HEK293 (cell line): Measurements from ENCODE around the gene BUB1B.

Source experiments
- HOXA7 ChIP-seq: sonication (generic); formaldehyde crosslinking; IDR thresholded peaks from 2 replicates; pipeline ENCODE4 v1.8.1; 2022; ENCODE audit warnings: missing genetic modification reagents, borderline replicate concordance
- TF ChIP-seq, protein P1 (sequence below): fragments of 450-650 bp; formaldehyde crosslinking; optimal IDR thresholded peaks from 2 replicates; pipeline ENCODE3; 2016; ENCODE audit warnings: missing biosample characterization, mild to moderate bottlenecking, missing genetic modification characterization
- TF ChIP-seq, protein P2 (sequence below): fragments of 450-650 bp; formaldehyde crosslinking; IDR thresholded peaks from 2 replicates; pipeline ENCODE4 v1.5.1; 2016; ENCODE audit warnings: missing biosample characterization, missing genetic modification characterization
- TF ChIP-seq, protein P3 (sequence below): fragments of 450-650 bp; formaldehyde crosslinking; IDR thresholded peaks from 2 replicates; pipeline ENCODE4 v1.5.1; 2016; ENCODE audit warnings: missing biosample characterization, missing genetic modification characterization

DNA sequence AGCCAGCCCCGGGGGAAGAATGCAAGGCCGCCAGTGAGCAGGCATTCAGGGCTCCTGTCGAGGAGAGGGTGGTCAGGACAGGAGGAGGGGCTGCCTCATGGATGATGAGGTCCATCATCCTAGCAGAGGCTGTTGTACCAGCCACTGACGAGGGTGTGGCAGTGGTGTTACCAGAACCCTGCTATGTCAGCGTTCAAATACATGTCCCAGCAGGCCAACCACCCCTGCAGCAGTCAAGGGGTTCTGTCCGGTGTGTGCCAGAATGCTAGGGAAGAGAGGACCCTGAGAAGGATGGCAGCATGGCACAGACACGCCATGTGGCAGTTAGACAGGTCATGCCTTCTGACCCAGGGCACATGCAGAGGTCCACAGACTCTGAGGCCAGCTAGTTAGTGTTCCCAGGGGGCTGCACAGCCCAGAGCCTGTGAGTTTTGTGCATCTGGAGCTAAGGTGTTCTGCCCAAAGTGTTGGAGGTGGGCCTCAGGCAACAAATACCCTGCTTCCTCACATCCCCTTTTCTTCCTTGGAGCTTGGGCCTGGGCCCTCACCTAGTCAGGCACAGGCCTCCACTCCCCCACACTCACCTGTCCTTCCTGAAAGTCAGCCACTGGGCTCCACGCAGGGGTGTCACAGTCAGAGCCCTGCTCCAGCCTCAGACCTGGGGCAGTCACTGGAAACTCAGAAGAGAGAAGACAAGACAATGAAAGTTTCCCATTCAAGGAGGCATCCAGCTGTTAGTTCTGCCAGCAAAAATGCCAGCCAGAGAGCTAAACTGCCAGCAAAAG, 85.8 kb downstream of the BUB1B start:
- TF ChIP-seq, protein P1, sequence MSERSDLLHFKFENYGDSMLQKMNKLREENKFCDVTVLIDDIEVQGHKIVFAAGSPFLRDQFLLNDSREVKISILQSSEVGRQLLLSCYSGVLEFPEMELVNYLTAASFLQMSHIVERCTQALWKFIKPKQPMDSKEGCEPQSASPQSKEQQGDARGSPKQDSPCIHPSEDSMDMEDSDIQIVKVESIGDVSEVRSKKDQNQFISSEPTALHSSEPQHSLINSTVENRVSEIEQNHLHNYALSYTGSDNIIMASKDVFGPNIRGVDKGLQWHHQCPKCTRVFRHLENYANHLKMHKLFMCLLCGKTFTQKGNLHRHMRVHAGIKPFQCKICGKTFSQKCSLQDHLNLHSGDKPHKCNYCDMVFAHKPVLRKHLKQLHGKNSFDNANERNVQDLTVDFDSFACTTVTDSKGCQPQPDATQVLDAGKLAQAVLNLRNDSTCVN (tag by site-specific recombination), result no peak
- TF ChIP-seq, protein P2, sequence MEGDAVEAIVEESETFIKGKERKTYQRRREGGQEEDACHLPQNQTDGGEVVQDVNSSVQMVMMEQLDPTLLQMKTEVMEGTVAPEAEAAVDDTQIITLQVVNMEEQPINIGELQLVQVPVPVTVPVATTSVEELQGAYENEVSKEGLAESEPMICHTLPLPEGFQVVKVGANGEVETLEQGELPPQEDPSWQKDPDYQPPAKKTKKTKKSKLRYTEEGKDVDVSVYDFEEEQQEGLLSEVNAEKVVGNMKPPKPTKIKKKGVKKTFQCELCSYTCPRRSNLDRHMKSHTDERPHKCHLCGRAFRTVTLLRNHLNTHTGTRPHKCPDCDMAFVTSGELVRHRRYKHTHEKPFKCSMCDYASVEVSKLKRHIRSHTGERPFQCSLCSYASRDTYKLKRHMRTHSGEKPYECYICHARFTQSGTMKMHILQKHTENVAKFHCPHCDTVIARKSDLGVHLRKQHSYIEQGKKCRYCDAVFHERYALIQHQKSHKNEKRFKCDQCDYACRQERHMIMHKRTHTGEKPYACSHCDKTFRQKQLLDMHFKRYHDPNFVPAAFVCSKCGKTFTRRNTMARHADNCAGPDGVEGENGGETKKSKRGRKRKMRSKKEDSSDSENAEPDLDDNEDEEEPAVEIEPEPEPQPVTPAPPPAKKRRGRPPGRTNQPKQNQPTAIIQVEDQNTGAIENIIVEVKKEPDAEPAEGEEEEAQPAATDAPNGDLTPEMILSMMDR (tag by site-specific recombination), result no peak
- no peak for TF ChIP-seq HOXA7 (CRISPR knock-in tag)
- TF ChIP-seq, protein P3, sequence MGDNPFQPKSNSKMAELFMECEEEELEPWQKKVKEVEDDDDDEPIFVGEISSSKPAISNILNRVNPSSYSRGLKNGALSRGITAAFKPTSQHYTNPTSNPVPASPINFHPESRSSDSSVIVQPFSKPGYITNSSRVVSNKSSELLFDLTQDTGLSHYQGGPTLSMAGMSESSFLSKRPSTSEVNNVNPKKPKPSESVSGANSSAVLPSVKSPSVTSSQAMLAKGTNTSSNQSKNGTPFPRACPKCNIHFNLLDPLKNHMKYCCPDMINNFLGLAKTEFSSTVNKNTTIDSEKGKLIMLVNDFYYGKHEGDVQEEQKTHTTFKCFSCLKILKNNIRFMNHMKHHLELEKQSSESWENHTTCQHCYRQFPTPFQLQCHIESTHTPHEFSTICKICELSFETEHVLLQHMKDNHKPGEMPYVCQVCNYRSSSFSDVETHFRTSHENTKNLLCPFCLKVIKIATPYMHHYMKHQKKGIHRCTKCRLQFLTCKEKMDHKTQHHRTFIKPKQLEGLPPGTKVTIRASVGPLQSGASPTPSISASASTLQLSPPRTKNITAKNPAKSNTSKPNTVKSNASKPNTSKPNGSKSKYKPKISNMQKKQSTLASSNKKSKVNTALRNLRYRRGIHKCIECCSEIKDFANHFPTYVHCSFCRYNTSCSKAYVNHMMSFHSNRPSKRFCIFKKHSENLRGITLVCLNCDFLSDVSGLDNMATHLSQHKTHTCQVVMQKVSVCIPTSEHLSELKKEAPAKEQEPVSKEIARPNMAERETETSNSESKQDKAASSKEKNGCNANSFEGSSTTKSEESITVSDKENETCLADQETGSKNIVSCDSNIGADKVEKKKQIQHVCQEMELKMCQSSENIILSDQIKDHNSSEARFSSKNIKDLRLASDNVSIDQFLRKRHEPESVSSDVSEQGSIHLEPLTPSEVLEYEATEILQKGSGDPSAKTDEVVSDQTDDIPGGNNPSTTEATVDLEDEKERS (tag by site-specific recombination), result no peak
